Brain microvascular endothelial cell (primary cell): Measurements from ENCODE around the gene PIK3AP1.

Experiments
- DNase-seq: peaks from one replicate; pipeline ENCODE4 v3.0.0-alpha.2; 2020
- H3K27ac ChIP-seq: fragments of 250-450 bp; sonication (Bioruptor Pico); 2 replicates; pipeline ENCODE4 v1.5.1; 2020; ENCODE audit warnings: mild to moderate bottlenecking, moderate library complexity
- H3K27me3 ChIP-seq: fragments of 250-450 bp; sonication (Bioruptor Pico); replicated peaks from 2 replicates; pipeline ENCODE4 v1.5.1; 2020; ENCODE audit warnings: mild to moderate bottlenecking
- H3K36me3 ChIP-seq: fragments of 250-450 bp; sonication (Bioruptor Pico); replicated peaks from 2 replicates; pipeline ENCODE4 v1.5.1; 2020; ENCODE audit warnings: mild to moderate bottlenecking
- H3K4me3 ChIP-seq: 2 replicates; pipeline ENCODE4 v1.5.1; 2011; ENCODE audit warnings: low read depth, mild to moderate bottlenecking, control low read depth, low read length, moderate library complexity
- CTCF ChIP-seq: IDR thresholded peaks from 2 replicates; pipeline ENCODE4 v1.5.1; 2011; ENCODE audit warnings: low read depth, mild to moderate bottlenecking, moderate library complexity, low read length, control low read depth, inconsistent platforms; ENCODE audit errors: missing control alignments
- in situ Hi-C: cut with HindIII; loops from 2 replicates; pipeline ENCODE4 v1.10.0; 2017; ENCODE audit warnings: low sequenced_read_pairs, low pct_ligation_motif_present

PIK3AP1 gene

GRCh38 chr10:96655461-96656197 lies 64.7 kb downstream of the PIK3AP1 start:
- no peak for DNase-seq
- H3K27me3 ChIP-seq, result no peaks in the 10 kb centered on the region
- no peaks in the 10 kb centered on the region for H3K36me3 ChIP-seq
- no peak for TF ChIP-seq CTCF
- H3K27ac ChIP-seq, result no peak overlapping the region
- in situ Hi-C loops, result no loop called here
- H3K4me3 ChIP-seq, result no peak overlapping the region

- H3K36me3 ChIP-seq, result no peaks in the 10 kb centered on the region
- in situ Hi-C loops, result no loop called here
Observed at GRCh38 chr10:96651998-96652431, 68.3 kb downstream of the PIK3AP1 start.

GRCh38 chr10:96650958-96651357 lies 69.4 kb downstream of the PIK3AP1 start:
- H3K27ac ChIP-seq, result no peak overlapping the region
- no peak for TF ChIP-seq CTCF
- H3K4me3 ChIP-seq, result no peak overlapping the region
- in situ Hi-C loops, result no loop called here
- DNase-seq, result no peak
- no peaks in the 10 kb centered on the region for H3K36me3 ChIP-seq
- H3K27me3 ChIP-seq, result no peaks in the 10 kb centered on the region

More at GRCh38 chr10:96651998-96652431, 68.3 kb downstream of the PIK3AP1 start:
- Histone ChIP-seq H3K27me3 (no peaks in the 10 kb centered on the region), H3K4me3 (no peak overlapping the region), H3K27ac (no peak overlapping the region)
- DNase-seq, result no peak
- no peak for TF ChIP-seq CTCF

GRCh38 chr10:96648297-96648696 lies 72.0 kb downstream of the PIK3AP1 start:
- in situ Hi-C loops, result no loop called here
- no peaks in the 10 kb centered on the region for H3K36me3 ChIP-seq
- H3K27me3 ChIP-seq, result no peaks in the 10 kb centered on the region
- no peak overlapping the region for H3K27ac ChIP-seq
- H3K4me3 ChIP-seq, result no peak overlapping the region
- no peak for TF ChIP-seq CTCF
- no peak for DNase-seq

GRCh38 chr10:96647466-96647865 lies 72.8 kb downstream of the PIK3AP1 start:
- H3K27me3 ChIP-seq, result no peaks in the 10 kb centered on the region
- no peak for TF ChIP-seq CTCF
- in situ Hi-C loops, result no loop called here
- H3K4me3 ChIP-seq, result no peak overlapping the region
- DNase-seq, result no peak
- no peak overlapping the region for H3K27ac ChIP-seq
- H3K36me3 ChIP-seq, result no peaks in the 10 kb centered on the region

- Histone ChIP-seq H3K27ac (no peak overlapping the region), H3K36me3 (no peaks in the 10 kb centered on the region), H3K4me3 (no peak overlapping the region), H3K27me3 (no peaks in the 10 kb centered on the region)
- in situ Hi-C loops, result no loop called here
- DNase-seq, result no peak
- TF ChIP-seq CTCF, result no peak
Observed at GRCh38 chr10:96646751-96647166, 73.6 kb downstream of the PIK3AP1 start.
